Measurements from ENCODE around the gene HJV. TPM values are rescaled to one million over a fixed set of nuclear protein-coding genes. Genes with fewer than 3 reads are reported as not detected.

The HJV gene
- total RNA-seq, 1 donor from 2014 or later: not detected

DNA sequence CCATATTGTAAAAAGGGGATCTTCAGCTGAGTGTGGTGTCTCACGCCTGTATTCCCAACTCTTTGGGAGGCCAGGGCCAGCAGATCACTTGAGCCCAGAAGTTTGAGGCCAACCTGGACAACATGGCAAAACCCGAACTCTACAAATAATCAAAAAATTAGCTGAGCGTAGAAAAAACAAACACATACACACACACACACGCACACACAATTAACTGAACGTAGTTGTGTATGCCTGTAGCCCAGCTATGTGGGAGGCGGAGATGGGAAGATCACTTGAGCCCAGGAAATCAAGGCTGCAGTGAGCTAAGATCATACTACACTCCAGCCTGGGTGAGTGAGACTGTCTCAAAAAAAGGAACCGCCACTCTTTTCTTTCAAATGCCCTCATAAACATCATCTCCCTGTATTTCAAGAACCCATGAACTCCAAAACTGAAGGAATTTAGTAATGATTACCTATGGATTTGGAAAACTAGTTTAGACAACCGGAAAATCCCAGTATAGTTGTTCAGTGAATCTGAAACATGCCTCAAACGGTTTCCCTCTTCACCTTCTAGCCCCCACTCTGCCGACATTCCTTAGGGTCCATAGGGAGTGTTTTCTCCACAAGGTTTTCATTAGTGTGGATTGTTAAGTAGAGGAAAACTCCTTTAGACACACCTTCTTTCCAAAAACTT lies 29.7 kb downstream of the HJV start:
- TF ChIP-seq, protein P1, sequence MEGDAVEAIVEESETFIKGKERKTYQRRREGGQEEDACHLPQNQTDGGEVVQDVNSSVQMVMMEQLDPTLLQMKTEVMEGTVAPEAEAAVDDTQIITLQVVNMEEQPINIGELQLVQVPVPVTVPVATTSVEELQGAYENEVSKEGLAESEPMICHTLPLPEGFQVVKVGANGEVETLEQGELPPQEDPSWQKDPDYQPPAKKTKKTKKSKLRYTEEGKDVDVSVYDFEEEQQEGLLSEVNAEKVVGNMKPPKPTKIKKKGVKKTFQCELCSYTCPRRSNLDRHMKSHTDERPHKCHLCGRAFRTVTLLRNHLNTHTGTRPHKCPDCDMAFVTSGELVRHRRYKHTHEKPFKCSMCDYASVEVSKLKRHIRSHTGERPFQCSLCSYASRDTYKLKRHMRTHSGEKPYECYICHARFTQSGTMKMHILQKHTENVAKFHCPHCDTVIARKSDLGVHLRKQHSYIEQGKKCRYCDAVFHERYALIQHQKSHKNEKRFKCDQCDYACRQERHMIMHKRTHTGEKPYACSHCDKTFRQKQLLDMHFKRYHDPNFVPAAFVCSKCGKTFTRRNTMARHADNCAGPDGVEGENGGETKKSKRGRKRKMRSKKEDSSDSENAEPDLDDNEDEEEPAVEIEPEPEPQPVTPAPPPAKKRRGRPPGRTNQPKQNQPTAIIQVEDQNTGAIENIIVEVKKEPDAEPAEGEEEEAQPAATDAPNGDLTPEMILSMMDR (IDR thresholded peaks at IDR 0.05): no peak
- ATAC-seq (peak in 1 of 2 donors; percentile 18), DNase-seq (no peak)
- no peaks in the 10 kb centered on the region for H3K27me3 ChIP-seq (ENCODE audit: low read depth)
- H3K9me3 ChIP-seq: no peaks in the 10 kb centered on the region
- peak overlapping the region; percentile 75 for H3K4me3 ChIP-seq
- peaks cover 35% of the 10 kb centered on the region for H3K4me1 ChIP-seq
- H3K36me3 ChIP-seq: peaks cover 34% of the 10 kb centered on the region
- intact Hi-C loops (cut with DNase I): no loop called here
- H3K27ac ChIP-seq: peak overlapping the region; percentile 96

DNA sequence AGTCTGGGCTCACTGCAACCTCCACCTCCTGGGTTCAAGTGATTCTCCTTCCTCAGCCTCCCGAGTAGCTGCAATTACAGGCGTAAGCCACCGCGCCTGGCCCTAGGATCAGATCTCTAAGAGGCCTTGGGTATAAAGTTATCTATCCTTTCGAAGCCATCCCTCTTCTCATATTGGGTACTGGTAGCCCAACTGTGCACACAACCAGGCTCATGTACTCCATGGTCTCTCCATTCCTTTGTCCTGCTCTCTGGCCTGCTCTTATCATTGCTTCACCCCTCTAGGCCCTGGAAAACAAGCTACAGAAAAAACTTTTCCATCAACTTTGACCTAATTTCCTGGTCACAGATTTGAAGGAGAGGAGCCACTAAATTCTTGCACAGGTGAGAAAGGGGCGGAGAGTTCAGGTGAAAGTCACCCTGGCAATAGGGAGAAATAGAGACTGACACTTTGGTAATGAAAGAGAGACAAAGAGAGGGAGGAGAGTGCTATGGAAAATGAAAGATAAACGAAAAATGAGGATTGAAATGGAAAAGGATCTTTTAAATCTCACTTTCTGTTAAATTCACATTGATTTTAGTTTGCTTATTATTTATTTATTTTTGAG lies 31.2 kb downstream of the HJV start:
- Histone ChIP-seq H3K27ac (peak overlapping the region; percentile 96), H3K27me3 (ENCODE audit: low read depth) (no peaks in the 10 kb centered on the region), H3K9me3 (no peaks in the 10 kb centered on the region), H3K4me3 (no peak overlapping the region), H3K36me3 (peaks cover 31% of the 10 kb centered on the region), H3K4me1 (peaks cover 50% of the 10 kb centered on the region)
- TF ChIP-seq, protein P1 (IDR thresholded peaks at IDR 0.05): no peak
- DNase-seq (peak; percentile 63), ATAC-seq (peak; percentile 10 to 60)
- intact Hi-C loops (cut with DNase I): no loop called here

DNA sequence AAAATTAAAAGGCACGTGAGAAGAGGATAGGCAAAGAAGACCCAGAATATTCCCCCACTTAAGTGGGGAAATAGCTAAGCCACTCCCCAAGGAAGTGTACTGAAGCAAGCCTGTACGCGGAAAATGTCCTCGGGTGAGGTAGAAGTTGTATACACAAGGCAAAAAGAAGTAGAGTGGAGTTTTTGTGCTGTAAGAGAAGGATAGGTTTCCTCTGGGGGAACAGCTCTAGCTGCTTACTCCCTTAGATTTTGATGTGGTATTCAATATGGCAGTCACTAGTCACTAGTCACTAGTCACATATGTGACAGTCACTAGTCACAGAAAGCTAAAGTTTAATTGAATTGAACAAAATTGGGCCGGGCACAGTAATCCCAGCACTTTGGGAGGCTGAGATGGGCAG lies 32.8 kb downstream of the HJV start:
- Histone ChIP-seq H3K27me3 (ENCODE audit: low read depth) (no peaks in the 10 kb centered on the region), H3K36me3 (peaks cover 15% of the 10 kb centered on the region), H3K27ac (peak overlapping the region; percentile 96), H3K4me1 (peaks cover 66% of the 10 kb centered on the region), H3K4me3 (no peak overlapping the region), H3K9me3 (no peaks in the 10 kb centered on the region)
- intact Hi-C loops (cut with DNase I): no loop called here
- TF ChIP-seq, protein P1 (IDR thresholded peaks at IDR 0.05): no peak
- DNase-seq (no peak), ATAC-seq (no peak)

DNA sequence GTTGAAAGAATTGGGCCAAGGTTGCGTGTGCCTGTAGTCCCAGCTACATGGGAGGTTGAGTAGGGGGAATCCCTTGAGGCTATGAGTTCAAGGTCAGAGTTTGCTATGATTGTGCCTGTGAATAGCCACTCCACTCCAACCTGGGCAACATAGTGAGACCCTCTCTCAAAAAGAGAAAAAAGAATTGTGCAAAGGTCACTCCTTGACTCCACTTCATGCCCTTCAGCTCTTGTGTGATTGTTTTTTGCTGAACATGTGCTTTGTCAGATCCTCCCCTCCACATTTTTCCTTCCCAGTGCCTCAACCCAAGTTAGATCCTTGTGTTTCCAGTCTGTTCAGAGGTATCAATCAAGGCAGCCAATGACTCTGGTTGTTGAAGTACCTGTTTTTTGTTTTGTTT lies 33.6 kb downstream of the HJV start:
- Histone ChIP-seq H3K36me3 (peaks cover 7% of the 10 kb centered on the region), H3K27me3 (ENCODE audit: low read depth) (no peaks in the 10 kb centered on the region), H3K9me3 (no peaks in the 10 kb centered on the region), H3K4me3 (no peak overlapping the region), H3K4me1 (peaks cover 74% of the 10 kb centered on the region), H3K27ac (peak overlapping the region; percentile 96)
- intact Hi-C loops (cut with DNase I): no loop called here
- TF ChIP-seq, protein P1 (IDR thresholded peaks at IDR 0.05): no peak
- DNase-seq (no peak), ATAC-seq (no peak)

DNA sequence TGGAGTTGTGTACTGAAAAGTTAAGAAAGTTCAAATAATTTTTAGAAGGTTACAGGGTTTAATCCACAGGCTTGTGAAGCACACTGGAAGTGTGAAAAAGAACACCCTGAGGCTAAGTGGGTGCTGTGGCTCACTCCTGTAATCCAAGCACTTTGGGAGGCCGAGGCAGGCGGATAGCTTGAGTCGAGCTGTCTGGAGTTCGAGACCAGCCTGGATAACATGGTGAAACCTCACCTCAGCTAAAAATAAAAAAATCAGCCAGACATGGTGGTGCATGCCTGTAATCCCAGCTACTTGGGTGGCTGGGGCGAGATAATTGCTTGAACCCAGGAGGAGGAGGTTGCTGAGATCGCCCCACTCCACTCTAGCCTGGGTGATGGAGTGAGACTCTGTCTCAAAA lies 35.0 kb downstream of the HJV start:
- Histone ChIP-seq H3K4me3 (no peak overlapping the region), H3K4me1 (peaks cover 75% of the 10 kb centered on the region), H3K36me3 (no peaks in the 10 kb centered on the region), H3K9me3 (no peaks in the 10 kb centered on the region), H3K27ac (peak overlapping the region; percentile 83), H3K27me3 (ENCODE audit: low read depth) (no peaks in the 10 kb centered on the region)
- intact Hi-C loops (cut with DNase I): no loop called here
- TF ChIP-seq, protein P1 (IDR thresholded peaks at IDR 0.05): no peak
- DNase-seq (no peak), ATAC-seq (no peak)
